ENCODE measurements around the gene TREM1.
"Not testable (repeated sequence)": the region's sequence is repeated elsewhere in the genome, so short reads cannot be mapped to it uniquely, and the experiment has no call there.

The TREM1 gene

DNA sequence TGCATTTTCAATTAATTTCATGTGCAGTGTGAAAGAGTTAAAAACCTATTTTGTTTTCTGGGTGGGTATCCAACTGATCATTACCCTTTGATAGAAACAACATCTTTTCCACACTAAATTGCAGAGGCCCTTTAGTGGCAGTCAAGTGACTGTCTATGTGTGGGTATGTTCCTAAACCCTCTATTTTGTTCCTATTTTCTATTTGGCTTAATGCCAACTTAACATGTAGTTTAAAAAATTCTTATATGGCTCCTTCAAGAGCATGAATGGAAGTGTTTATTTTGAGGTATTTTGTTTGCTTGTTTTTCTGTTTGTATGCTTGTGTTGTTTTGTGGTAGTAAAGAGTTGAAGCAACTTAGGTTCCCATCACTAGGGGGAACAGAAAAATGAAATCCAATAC is 19.9 kb downstream of the TREM1 start:
- in situ Hi-C loops (cut with HindIII; ENCODE audit: low sequenced_read_pairs), result no loop called here

DNA sequence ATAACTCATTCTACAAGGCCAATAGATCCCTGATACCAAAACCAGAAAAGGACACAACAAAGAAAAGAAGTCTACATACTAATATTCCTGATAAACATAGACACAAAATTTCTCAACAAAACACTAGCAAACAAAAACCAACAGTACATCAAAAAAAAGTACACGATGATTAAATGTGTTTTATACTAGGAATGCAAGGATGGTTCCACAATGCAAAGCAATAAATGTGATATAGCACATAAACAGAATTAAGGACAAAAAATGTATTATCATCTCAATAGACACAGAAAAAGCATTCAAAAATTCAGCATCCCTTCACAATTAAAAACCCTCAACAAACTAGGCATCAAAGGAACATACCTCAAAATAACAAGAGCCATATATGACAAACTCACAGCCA is 23.2 kb downstream of the TREM1 start:
- in situ Hi-C loops (cut with HindIII; ENCODE audit: low sequenced_read_pairs), result no loop called here

DNA sequence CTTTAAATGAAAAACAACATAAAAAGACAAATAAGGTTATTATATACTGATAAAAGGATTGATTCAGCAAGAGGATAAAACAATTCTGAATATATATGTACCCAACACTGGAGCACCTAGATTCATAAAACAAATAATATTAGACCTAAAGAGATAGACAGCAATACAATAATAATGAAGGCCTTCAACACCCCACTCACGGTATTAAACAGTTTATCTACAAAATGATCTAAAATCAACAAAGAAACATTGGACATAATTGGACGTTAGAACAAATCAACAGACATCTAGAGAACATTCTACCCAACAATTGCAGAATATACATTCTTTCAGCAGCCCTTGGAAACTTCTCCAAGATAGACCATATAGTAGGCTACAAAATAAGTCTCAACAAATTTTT is 24.1 kb downstream of the TREM1 start:
- in situ Hi-C loops (cut with HindIII; ENCODE audit: low sequenced_read_pairs), result no loop called here

DNA sequence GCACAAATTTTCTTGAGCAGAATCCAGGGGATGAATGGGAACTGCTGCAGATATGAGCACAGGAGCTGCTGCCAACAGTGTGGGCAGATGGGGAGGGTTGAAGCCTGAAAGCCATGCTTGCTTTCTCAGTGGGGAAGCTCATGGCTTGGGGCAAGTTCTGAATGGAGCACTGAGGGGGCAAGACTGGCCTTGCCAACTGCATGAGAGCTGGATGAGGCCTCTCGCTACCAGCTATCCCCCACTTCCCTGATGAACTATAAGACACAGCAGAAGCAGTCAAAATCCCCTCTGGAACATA is 28.3 kb downstream of the TREM1 start:
- in situ Hi-C loops (cut with HindIII; ENCODE audit: low sequenced_read_pairs), result loop anchor here (5.0 kb wide), 1 partner anchor 36 kb away; no protein-coding TSS in a partner anchor

DNA sequence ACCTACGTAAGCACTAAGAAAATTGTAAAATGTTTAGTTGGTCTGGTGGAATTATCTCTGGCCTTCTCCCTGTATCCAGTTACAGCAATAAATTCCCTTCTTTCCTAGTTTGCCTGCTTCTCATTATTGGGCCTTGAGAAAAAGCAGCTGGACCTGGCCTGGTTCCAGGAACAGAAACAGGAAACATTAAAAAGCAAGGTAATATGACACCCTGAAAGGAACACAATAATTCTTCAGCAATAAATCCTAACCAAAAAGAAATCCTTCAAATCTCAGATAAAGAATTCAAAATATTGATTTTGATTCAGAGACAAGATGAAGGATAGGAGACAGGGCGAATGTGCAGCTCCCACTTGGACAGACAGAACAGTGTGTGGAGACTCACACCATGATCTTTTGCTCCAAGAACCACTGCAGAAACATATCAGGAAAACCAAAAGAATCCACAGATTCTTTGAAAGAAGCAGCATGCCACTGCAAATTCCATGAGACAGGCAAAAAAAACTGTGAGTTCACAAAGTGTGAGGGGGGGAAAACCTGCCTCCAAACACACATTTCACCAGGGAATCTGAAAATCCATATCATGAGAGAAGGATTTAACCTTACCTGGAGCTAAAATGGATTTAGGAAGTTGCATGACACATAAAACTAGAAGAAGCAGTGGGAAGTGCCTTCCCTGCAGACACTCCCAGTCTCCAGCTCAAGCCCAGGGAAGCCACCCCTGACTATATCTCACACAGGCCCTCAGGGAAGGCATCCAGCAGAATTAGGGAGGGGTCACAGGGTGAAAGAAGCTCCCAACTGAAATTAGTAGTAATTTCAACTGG is 28.9 kb downstream of the TREM1 start:
- in situ Hi-C loops (cut with HindIII; ENCODE audit: low sequenced_read_pairs), result loop anchor here (5.0 kb wide), 1 partner anchor 35 kb away; no protein-coding TSS in a partner anchor

DNA sequence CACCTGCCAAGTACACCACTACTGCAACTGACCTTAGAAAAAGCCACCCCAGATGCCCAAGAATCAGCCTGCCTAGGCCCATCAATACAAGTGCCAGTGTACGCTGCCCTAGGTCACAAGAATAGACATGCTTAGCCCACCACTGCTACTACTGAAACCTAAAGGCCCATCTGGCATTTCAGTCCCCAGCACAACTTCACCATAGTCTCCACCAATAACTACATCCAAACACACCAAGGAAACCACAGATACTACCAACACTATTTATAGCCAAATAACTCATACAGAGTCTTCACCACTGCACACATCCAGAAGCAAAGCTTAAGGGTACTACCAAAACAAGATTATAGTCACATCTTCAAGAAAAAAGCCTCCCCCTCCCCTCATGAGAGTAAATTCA is 30.1 kb downstream of the TREM1 start:
- in situ Hi-C loops (cut with HindIII; ENCODE audit: low sequenced_read_pairs), result loop anchor here (5.0 kb wide), 1 partner anchor 34 kb away; no protein-coding TSS in a partner anchor

DNA sequence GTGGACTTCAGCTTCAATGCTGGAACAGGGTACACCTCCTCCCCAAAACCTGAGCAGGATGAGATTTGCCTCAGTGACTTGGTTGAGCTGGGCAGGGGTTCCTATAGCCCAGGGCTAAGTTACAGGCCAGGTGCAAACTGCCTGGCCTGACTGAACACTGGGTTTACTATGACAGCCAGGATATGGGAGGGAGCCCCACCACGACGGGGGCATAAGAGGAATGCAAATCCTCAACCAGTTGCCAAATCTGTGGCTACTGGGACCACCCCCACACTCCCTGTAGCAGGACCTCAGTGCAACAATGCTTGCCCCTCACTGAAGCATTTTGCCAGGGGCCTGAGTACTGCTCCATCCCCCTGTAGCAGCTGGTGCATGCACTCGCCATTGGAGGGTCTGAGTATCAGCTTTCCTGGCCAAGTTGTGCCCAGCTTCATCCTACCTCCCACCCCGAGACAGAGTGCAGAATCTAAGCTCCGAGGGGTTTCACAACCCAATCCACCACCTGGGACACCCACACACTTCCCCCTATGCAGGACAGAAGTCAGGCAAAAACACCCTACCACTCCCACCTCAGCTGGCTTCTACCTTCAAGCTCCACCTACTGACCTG is 30.7 kb downstream of the TREM1 start:
- in situ Hi-C loops (cut with HindIII; ENCODE audit: low sequenced_read_pairs), result loop anchor here (5.0 kb wide), 1 partner anchor 33 kb away; no protein-coding TSS in a partner anchor

DNA sequence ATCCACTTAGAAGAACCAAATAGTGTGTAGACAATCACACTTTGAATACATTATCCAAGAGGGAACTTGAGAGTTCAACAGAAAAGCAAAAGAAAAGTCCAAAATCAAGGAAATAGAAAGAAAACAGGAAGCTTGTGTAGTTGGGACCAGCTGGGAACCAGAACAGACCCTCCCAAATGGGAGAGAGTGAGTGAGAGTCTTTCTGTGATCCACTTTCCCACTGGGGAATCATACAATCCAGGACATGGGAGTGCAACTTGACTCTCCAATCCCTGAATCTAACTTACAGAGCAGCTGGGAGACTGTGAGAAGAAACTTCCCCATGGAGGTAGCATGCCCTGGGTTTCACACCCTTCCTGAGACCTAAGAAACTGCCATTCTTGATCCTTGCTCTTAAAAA is 31.4 kb downstream of the TREM1 start:
- in situ Hi-C loops (cut with HindIII; ENCODE audit: low sequenced_read_pairs), result loop anchor here (5.0 kb wide), 1 partner anchor 33 kb away; no protein-coding TSS in a partner anchor

DNA sequence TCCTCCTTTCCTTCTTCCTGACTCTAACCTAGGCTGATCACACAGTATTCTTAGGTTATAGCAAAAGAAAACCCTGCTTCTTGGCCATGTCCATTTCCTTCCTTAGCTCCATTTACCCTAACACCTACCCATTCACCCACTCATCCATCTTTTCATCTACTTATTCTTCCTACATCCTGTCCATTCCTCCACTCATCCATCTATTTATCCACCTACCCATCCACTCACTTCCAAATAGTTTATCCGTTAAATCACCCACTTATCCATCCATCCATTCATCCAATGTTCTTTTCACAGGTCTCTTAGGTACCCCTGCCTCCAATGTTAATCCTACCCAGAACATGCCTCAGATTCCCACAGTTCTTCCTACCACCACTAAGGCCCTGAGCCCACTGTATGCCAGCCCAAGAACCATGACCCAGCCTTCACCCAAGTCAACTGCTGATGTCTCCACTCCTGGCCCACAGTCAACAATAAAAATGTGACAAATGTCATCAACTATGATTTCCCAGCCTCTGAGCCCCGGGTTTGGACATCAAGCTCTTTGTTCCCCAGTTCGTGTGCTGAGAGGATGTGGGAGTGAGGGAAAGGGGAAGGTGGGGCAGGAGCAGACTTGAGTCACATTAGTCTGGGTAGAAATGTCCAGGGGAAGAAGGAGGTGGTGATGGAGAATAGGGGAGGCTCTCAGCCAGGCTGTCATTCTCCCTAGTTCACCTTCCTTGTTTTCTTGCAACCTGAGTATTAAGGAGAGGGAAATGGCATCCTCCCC is 33.9 kb downstream of the TREM1 start:
- in situ Hi-C loops (cut with HindIII; ENCODE audit: low sequenced_read_pairs), result no loop called here

DNA sequence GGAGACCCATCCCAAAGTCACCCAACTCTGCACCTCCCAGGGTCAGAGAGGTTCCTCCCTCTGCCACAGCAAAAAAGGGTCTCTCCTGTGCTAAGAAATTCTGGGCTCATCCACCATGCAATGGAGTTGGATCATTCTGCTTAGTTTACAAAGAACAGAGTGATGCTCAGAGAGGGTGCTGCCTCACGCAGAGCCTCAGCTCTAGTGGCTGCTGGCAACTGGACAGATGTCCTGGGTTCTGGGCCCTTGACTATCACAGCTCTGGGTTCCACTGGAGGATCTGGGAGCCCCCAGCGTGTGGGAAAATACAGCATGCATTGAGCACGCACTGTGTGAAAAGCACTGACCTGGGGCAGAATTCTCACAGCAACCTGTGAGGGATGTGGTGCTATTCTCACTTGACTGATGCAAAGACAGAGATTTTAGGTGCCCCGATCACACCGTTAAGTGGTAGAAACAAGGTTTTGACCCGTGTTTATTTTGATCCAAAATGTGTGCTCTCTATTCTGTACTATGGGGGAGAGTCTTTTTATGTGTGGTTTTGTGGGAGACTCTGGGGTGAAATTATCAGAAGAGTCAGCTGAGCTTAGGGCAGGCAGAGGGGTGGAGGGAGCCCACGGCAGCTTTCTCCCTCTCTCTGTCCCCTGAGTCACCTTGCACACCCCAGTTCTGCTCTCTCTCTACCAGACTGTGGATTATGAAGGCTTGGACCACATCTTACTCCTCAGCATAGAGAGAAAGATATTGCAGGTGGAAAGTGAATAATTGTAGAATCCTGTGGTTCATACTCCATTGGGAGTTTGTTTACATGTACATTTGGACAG is 38.4 kb downstream of the TREM1 start:
- in situ Hi-C loops (cut with HindIII; ENCODE audit: low sequenced_read_pairs), result no loop called here

DNA sequence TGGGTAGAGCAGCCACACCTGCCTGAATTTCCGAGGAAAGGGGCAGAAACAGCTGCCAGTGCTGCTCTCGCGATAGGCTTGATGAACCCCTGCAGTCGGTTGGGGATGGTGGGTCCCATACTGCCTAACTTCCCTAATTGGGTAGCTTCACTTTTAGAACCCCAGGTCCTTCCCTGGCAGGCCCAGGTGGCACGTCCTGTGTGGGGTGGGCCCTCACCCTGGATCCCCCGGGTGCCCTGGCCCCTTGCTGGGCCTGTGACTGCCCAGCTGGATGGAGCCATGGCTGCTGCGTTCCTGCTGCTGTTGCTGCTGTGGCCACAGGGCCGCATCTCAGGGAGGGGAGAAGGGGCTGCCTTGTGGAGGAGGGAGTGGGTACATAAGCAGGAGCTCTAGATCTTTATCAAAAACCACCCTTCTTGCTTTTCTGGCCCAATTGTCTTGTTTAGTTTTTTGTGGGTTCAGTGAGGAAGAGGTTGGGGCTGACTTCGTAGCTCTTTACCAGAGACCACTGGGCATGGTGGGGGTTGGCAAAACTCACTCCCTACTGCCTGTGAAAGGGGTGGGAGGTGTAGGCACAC is 39.1 kb downstream of the TREM1 start:
- in situ Hi-C loops (cut with HindIII; ENCODE audit: low sequenced_read_pairs), result no loop called here

DNA sequence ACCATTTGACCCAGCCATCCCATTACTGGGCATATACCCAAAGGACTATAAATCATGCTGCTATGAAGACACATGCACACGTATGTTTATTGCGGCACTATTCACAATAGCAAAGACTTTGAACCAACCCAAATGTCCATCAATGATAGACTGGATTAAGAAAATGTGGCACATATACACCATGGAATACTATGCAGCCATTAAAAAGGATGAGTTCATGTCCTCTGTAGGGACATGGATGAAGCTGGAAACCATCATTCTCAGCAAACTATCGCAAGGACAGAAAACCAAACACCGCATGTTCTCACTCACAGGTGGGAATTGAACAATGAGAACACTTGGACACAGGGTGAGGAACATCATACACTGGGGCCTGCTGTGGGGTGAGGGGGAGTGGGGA is 40.0 kb downstream of the TREM1 start:
- in situ Hi-C loops (cut with HindIII; ENCODE audit: low sequenced_read_pairs), result not testable (repeated sequence)

DNA sequence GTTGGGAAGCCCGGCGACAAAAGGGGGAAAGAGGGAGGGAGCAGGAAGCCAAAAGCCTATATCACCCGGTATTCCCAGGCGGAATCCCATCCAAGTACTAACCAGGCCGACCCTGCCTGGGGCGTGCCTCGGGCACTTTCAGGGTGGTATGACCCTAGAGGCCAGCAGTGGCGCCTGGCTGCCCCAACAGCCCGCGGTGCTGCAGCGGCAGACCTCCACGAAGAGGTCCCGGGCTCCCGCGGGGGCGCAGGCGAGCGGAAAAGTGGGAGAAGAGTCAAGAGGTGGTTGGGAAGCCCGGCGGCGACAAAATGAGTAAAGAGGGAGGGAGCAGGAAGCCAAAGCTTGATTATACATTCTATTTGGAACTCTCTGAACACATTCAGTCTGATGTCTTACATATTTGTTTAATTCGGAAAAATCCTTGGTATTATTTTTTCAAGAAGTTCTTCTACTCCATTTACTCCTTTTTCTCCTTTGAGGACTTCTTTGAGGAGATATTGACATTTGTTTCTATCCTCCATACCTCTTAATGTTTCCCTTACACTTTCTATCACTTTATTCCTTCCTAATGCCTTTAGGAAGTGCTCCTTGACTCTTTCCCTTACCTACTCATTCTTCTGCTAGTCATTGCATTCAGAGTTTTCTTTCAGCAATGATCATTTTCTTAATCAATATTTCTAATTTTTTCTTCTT is 46.9 kb downstream of the TREM1 start:
- in situ Hi-C loops (cut with HindIII; ENCODE audit: low sequenced_read_pairs), result no loop called here

DNA sequence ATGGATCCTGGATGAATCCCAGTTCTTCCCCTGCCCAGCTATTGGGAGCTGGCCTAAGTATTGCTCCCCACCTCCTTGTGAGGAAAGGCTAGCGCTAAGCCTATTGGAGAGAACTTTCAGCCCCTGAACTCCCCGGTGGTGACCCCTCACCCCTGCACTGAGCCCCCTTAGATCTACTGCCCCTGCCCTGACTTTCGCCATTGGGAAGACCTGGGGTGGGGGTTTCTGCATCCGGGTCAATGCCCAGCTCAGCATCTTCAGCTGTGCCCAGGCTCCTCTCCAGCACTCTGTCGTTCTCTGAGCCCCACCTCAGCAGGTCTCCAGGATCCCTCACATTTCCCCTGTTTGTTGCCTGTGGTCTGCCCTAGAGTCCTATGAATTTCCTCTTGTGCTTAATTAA is 49.4 kb downstream of the TREM1 start:
- in situ Hi-C loops (cut with HindIII; ENCODE audit: low sequenced_read_pairs), result no loop called here

DNA sequence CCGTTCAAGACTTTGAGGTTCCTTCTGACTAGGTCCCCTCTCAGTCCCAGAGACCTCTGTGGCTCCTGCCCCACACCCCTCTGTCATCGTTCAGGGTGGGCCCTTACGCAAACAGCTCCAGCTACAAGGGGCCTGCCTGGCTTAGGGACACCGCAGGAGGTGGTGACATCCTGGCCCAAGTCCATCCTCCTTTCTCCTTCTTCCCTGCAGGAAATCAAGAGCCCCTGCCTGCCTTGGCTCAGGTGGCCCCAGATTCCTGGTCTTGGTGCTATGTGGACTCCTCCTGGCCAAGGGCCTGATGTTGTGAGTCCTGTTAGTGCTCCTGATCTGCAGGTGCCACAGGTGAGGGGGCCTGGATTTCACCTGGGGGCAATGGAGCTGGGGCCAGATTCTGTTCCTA is 50.2 kb downstream of the TREM1 start:
- in situ Hi-C loops (cut with HindIII; ENCODE audit: low sequenced_read_pairs), result no loop called here

DNA sequence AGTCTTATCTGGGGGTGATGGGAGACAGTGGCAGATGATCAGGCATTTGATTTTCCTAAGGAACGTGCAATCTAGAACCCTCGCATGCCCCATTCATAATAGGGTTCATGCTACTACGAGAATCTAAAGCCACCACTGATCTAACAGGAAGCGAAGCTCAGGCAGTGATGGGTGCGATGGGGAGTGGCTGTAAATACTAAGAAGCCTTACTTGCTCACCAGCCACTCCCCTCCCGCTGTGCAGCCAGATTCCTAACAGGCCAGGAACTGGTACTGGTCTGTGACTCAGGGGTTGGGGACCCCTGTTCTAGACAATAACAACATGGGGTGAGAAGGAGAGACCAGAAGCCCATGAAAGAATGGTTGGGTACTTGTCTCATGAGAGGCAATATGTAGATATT is 53.8 kb downstream of the TREM1 start:
- in situ Hi-C loops (cut with HindIII; ENCODE audit: low sequenced_read_pairs), result no loop called here

DNA sequence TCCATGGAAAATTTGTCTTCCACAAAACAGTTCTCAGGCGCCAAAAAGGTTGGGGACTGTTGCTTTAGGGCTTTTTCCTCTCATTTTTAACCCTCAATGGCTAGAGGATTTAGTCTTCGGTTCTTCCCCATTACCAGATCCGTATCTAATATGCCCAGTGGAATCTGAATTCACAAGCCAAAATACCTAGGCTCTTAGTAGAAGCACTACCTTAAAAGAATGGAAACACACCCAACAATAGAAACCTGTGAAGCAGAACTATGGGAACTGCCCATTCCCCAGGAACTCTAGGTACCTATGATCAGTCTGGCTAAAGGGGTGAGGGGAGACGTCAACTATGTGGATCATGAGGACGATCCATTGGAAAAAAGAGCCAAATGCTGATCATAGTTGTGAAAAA is 55.2 kb downstream of the TREM1 start:
- in situ Hi-C loops (cut with HindIII; ENCODE audit: low sequenced_read_pairs), result no loop called here

DNA sequence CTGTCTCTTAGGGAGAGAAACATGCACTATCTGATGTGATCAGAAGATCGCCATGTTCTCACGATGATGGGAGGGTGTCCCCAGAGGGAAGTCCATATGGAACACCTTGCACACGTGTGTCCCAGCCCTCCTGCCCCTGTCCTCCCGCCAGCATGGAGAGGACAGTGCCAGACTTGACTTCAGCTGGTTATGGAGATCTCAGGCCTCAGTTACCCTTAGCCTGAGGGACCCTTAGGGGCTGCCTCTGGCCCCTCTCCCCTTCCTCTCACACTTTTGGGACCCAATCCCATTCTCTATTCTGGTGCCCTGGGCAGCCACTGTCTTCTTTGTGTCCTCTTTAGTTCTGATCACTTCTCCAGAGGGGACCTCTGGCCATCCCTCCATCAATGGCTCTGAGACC is 56.8 kb downstream of the TREM1 start:
- in situ Hi-C loops (cut with HindIII; ENCODE audit: low sequenced_read_pairs), result no loop called here

DNA sequence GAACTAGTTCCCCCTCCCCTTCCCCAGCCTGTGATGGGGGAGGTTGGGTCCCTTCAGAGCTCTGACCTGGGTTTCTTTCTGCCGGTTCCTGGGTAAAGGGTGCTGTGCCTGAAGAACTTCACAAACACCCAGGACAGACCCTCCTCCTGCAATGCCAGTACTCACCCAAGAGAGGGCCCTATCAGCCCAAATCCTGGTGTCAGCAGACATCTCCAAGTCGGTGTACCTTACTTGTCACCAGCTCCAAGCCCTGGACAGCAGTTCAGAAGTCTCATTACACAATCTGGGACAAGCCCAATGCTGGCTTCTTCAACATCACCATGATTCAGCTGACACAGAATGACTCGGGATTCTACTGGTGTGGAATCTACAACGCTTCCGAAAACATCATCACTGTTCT is 57.9 kb downstream of the TREM1 start:
- in situ Hi-C loops (cut with HindIII; ENCODE audit: low sequenced_read_pairs), result no loop called here

DNA sequence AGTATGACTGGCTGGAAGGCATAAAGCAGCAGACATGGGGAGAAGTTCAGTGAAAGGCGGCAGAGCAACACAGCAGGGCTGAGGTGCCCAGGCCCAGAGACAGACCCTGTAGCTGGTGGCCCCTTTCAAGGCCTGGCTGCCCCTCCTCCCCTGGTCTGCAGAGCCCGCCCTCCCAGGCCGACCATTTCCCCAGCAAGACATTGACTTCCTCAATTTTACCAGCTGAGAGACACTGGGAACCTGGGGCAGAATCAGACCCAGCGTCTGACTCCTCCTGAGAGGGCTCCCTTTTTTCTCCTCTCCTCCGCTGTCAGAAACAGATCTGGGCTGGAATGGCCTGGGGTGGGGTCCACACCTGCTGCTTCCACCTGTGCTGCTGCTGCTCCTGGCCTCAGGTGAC is 58.4 kb downstream of the TREM1 start, which contains the start of gene TREML4:
TREML4 (plus strand) TSS at position 254 of the 400 bp plus-strand sequence; CDS start at position 333, 79 bp downstream.
- in situ Hi-C loops (cut with HindIII; ENCODE audit: low sequenced_read_pairs), result no loop called here
